H1 (cell line): ENCODE measurements around the gene BBS1. TPM values are rescaled to one million over a fixed set of nuclear protein-coding genes. Genes with fewer than 3 reads are reported as not detected.

Source experiments
- EP300 ChIP-seq, 2 experiments: IDR thresholded peaks; 1 replicate in 1 of 2; 2 replicates in 1 of 2; pipeline ENCODE4 v1.6.1; 2011 to 2012; ENCODE audit warnings: low read depth in 2 of 2, low read length in 2 of 2, mild to moderate bottlenecking in 2 of 2, borderline replicate concordance in 1 of 2, inconsistent platforms in 1 of 2, moderate library complexity in 1 of 2
- polyA plus RNA-seq, 7 experiments: library from polyadenylated mRNA; depleted of rRNA in 3 of 7; stranded (reverse) in 5 of 7; unstranded in 2 of 7; fragments of >200 nt in 5 of 7; fragments of 200-250 nt in 2 of 7; gene quantifications; 1 replicate in 5 of 7; 2 replicates in 1 of 7; 4 replicates in 1 of 7; pipeline versions ENCODE4 v1.2.1 to v1.2.3, GENCODE V29; 2011 to 2013; ENCODE audit warnings: missing spikeins in 2 of 7, mixed read lengths in 2 of 7
- total RNA-seq: library from RNA; stranded (reverse); fragmentation: NEBNext Ultra II Directional; extraction: Animal tissue kit (Norgen Biotek cat#: 25700); gene quantifications from 2 replicates; pipeline ENCODE4 v1.2.1, GENCODE V29; 2021

The BBS1 gene
- total and polyA plus RNA-seq, 2 of the 8 experiments (the other 6 are each of a cell fraction or from before 2014, with no cell fraction given) = 19.1 to 19.5 TPM

DNA sequence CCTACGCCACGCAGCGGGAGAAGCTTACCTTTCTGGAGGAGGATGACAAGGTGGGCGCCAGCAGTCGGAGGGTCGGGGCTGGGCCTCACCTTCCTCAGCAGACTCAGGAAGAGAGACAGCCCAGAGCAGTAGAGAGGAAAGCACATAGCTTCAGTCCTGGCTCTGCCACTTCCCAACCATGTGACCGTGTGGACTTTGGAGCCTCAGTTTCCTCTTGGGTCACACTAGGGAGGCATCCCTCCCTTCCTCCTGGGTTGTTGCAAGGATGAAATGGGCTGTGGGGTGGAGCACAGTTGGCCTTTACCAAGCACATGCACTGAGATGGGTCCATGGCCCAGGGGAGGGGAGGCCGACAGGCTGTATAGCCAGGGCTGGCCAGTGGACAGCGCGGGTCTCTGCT, 17.3 kb upstream of the BBS1 start (continued):
- no peak for TF ChIP-seq EP300 (IDR thresholded peaks at IDR 0.05; ENCODE audit: borderline replicate concordance in 1 of 2, low read depth in 2 of 2, low read length in 2 of 2)
- TF ChIP-seq, all 59 proteins: peak for 0
